ENCODE measurements around the gene ANXA6. TPM values are rescaled to one million over a fixed set of nuclear protein-coding genes. Genes with fewer than 3 reads are reported as not detected.

Gene ANXA6
- total RNA-seq, 1 donor from 2014 or later = 27.7 TPM

GRCh38 chr5:151076616-151077015 is 81.0 kb downstream of the ANXA6 start:
- H3K27me3 Mint-ChIP-seq = no peaks in the 10 kb centered on the region
- peaks cover 1% of the 10 kb centered on the region for H3K36me3 Mint-ChIP-seq (ENCODE audit: insufficient read depth)
- H3K4me1 Mint-ChIP-seq (ENCODE audit: low read depth) = peaks cover 13% of the 10 kb centered on the region
- no peaks in the 10 kb centered on the region for H3K9me3 Mint-ChIP-seq (ENCODE audit: low read depth)
- no peak overlapping the region for H3K4me3 Mint-ChIP-seq (ENCODE audit: low read depth)
- DNase-seq (ENCODE audit: low spot score, unreplicated experiment) = no peak
- TF ChIP-seq CTCF (IDR thresholded peaks at IDR 0.05; ENCODE audit: unreplicated experiment) = no peak
- H3K27ac Mint-ChIP-seq = no peak overlapping the region

GRCh38 chr5:151075698-151076331 is 81.8 kb downstream of the ANXA6 start:
- Mint-ChIP-seq H3K27me3 (no peaks in the 10 kb centered on the region), H3K27ac (no peak overlapping the region), H3K9me3 (ENCODE audit: low read depth) (no peaks in the 10 kb centered on the region), H3K4me3 (ENCODE audit: low read depth) (no peak overlapping the region), H3K4me1 (ENCODE audit: low read depth) (peaks cover 10% of the 10 kb centered on the region), H3K36me3 (ENCODE audit: insufficient read depth) (peaks cover 1% of the 10 kb centered on the region)
- no peak for TF ChIP-seq CTCF (IDR thresholded peaks at IDR 0.05; ENCODE audit: unreplicated experiment)
- no peak for DNase-seq (ENCODE audit: low spot score, unreplicated experiment)

- no peak for DNase-seq (ENCODE audit: low spot score, unreplicated experiment)
- Mint-ChIP-seq H3K27ac (no peak overlapping the region), H3K36me3 (ENCODE audit: insufficient read depth) (peaks cover 1% of the 10 kb centered on the region), H3K27me3 (no peaks in the 10 kb centered on the region), H3K9me3 (ENCODE audit: low read depth) (no peaks in the 10 kb centered on the region), H3K4me3 (ENCODE audit: low read depth) (no peak overlapping the region), H3K4me1 (ENCODE audit: low read depth) (peaks cover 4% of the 10 kb centered on the region)
- TF ChIP-seq CTCF (IDR thresholded peaks at IDR 0.05; ENCODE audit: unreplicated experiment) = no peak
Observed at GRCh38 chr5:151074557-151074956, 83.0 kb downstream of the ANXA6 start.

GRCh38 chr5:151073280-151073679 is 84.3 kb downstream of the ANXA6 start:
- no peak for TF ChIP-seq CTCF (IDR thresholded peaks at IDR 0.05; ENCODE audit: unreplicated experiment)
- peaks cover under 1% of the 10 kb centered on the region for H3K36me3 Mint-ChIP-seq (ENCODE audit: insufficient read depth)
- no peak overlapping the region for H3K4me3 Mint-ChIP-seq (ENCODE audit: low read depth)
- no peak overlapping the region for H3K27ac Mint-ChIP-seq
- no peaks in the 10 kb centered on the region for H3K27me3 Mint-ChIP-seq
- no peak for DNase-seq (ENCODE audit: low spot score, unreplicated experiment)
- H3K4me1 Mint-ChIP-seq (ENCODE audit: low read depth) = peaks cover under 1% of the 10 kb centered on the region
- no peaks in the 10 kb centered on the region for H3K9me3 Mint-ChIP-seq (ENCODE audit: low read depth)

- H3K36me3 Mint-ChIP-seq (ENCODE audit: insufficient read depth) = no peaks in the 10 kb centered on the region
- no peak overlapping the region for H3K4me3 Mint-ChIP-seq (ENCODE audit: low read depth)
- no peak for DNase-seq (ENCODE audit: low spot score, unreplicated experiment)
- H3K27me3 Mint-ChIP-seq = no peaks in the 10 kb centered on the region
- no peaks in the 10 kb centered on the region for H3K9me3 Mint-ChIP-seq (ENCODE audit: low read depth)
- TF ChIP-seq CTCF (IDR thresholded peaks at IDR 0.05; ENCODE audit: unreplicated experiment) = no peak
- H3K4me1 Mint-ChIP-seq (ENCODE audit: low read depth) = no peaks in the 10 kb centered on the region
- peak overlapping the region; percentile 29 for H3K27ac Mint-ChIP-seq
Observed at GRCh38 chr5:151072630-151073025, 85.0 kb downstream of the ANXA6 start.
